HCT116 (cell line): Measurements from ENCODE around the gene ACTR3C. TPM values are rescaled to one million over a fixed set of nuclear protein-coding genes. Genes with fewer than 3 reads are reported as not detected.

ENCODE experiments used
- ATAC-seq: fragments of 200-7000 bp; cut with Tn5 transposase; 2 replicates; pipeline ENCODE4 v1.9.1; 2020; ENCODE audit warnings: mild to moderate bottlenecking, moderate library complexity
- BruUV-seq: library from RNA; stranded (reverse); fragments of 400-500 nt; replicated peaks from 2 replicates; lab custom pipeline; 2021; lab: Mats Ljungman, UMichigan
- CTCF ChIA-PET: fragments of 300-600 bp; sonication (Branson Sonifier 250); formaldehyde crosslinking; loops from one replicate; lab custom pipeline; 2021; ENCODE audit warnings: antibody characterized with exemption; lab: Charles Lee
- POLR2A ChIA-PET: fragments of 300-600, 350-600 bp; sonication (Branson Sonifier 250); formaldehyde crosslinking; loops from one replicate; lab custom pipeline; 2021; ENCODE audit warnings: antibody characterized with exemption; lab: Charles Lee
- RAD21 ChIA-PET, 2 experiments: fragments of 300-600 bp; sonication (Branson Sonifier 250); formaldehyde crosslinking; loops; one replicate each; lab custom pipeline; 2023; ENCODE audit warnings: low total read pairs in 2 of 2; ENCODE audit not compliant: uncharacterized antibody in 2 of 2, unreplicated experiment in 2 of 2, low non-redundant PET in 1 of 2; lab: Charles Lee
- DNase-seq: peaks from one replicate; pipeline ENCODE4 v3.0.0-alpha.2; 2010; ENCODE audit warnings: low read depth, low spot score
- H2AFZ ChIP-seq: fragments of 200-600 bp; shearing (Covaris generic), sonication (generic); 2 replicates; pipeline ENCODE4 v1.6.1; 2017; ENCODE audit warnings: low read depth, mixed run types, mixed read lengths, antibody characterized with exemption, low read length; ENCODE audit not compliant: poor library complexity, severe bottlenecking
- H3K27ac ChIP-seq: 2 replicates; pipeline ENCODE4 v1.5.1; 2012; ENCODE audit warnings: low read depth, low read length
- H3K27me3 ChIP-seq: fragments of 200-600 bp; sonication (generic); 2 replicates; pipeline ENCODE4 v1.6.1; 2016; ENCODE audit warnings: mixed run types, low read length, mixed read lengths; ENCODE audit not compliant: insufficient read depth
- H3K36me3 ChIP-seq, 2 experiments: fragments of 200-500 bp in 1 of 2; fragments of 200-600 bp in 1 of 2; sonication (Bioruptor generic) in 1 of 2; sonication (generic) in 1 of 2; 2 replicates each; pipeline versions ENCODE4 v1.5.1 to v1.6.1; 2014 to 2016; ENCODE audit warnings: low read length in 2 of 2, inconsistent platforms in 1 of 2, mixed read lengths in 1 of 2, mixed run types in 1 of 2; ENCODE audit not compliant: insufficient read depth in 2 of 2, control insufficient read depth in 1 of 2
- H3K4me1 ChIP-seq, 2 experiments: fragments of 200-600 bp in 1 of 2; sonication (generic) in 1 of 2; 2 replicates each; pipeline versions ENCODE4 v1.5.1 to v1.6.1; 2012 to 2017; ENCODE audit warnings: low read length in 2 of 2, inconsistent platforms in 1 of 2, mild to moderate bottlenecking in 1 of 2, mixed read lengths in 1 of 2, mixed run types in 1 of 2, moderate library complexity in 1 of 2; ENCODE audit not compliant: insufficient read depth in 2 of 2, control insufficient read depth in 1 of 2
- H3K4me2 ChIP-seq: fragments of 200-600 bp; sonication (generic); 2 replicates; pipeline ENCODE4 v1.6.1; 2017; ENCODE audit warnings: mixed run types, low read length, mixed read lengths
- H3K4me3 ChIP-seq, 2 experiments: fragments of 200-600 bp in 1 of 2; sonication (generic) in 1 of 2; replicated peaks in 1 of 2; 2 replicates each; pipeline ENCODE4 v1.5.1; 2011 to 2016; ENCODE audit warnings: low read length in 2 of 2, control low read depth in 1 of 2, low read depth in 1 of 2, mild to moderate bottlenecking in 1 of 2, mixed read lengths in 1 of 2, mixed run types in 1 of 2
- H3K79me2 ChIP-seq: fragments of 200-600 bp; sonication (generic); 2 replicates; pipeline ENCODE4 v1.6.1; 2017; ENCODE audit warnings: mild to moderate bottlenecking, mixed run types, low read length, moderate library complexity, mixed read lengths; ENCODE audit not compliant: insufficient read depth
- H3K9ac ChIP-seq: fragments of 200-600 bp; sonication (generic); 2 replicates; pipeline ENCODE4 v1.6.1; 2016; ENCODE audit warnings: low read length, mixed read lengths
- H3K9me2 ChIP-seq: fragments of 200-600 bp; sonication (generic), shearing (Covaris generic); 2 replicates; pipeline ENCODE4 v1.6.1; 2017; ENCODE audit warnings: mixed run types, mild to moderate bottlenecking, moderate library complexity; ENCODE audit not compliant: insufficient read depth
- H3K9me3 ChIP-seq, 2 experiments: fragments of 200-500 bp in 1 of 2; fragments of 200-600 bp in 1 of 2; sonication (Bioruptor generic) in 1 of 2; sonication (generic) in 1 of 2; 2 replicates each; pipeline ENCODE4 v1.6.1; 2014 to 2017; ENCODE audit warnings: low read length in 2 of 2, mixed read lengths in 2 of 2, inconsistent platforms in 1 of 2, low read depth in 1 of 2, mild to moderate bottlenecking in 1 of 2, mixed run types in 1 of 2, moderate library complexity in 1 of 2; ENCODE audit not compliant: control insufficient read depth in 1 of 2, insufficient read depth in 1 of 2
- H4K20me1 ChIP-seq: fragments of 200-600 bp; sonication (generic), shearing (Covaris generic); 2 replicates; pipeline ENCODE4 v1.6.1; 2017; ENCODE audit warnings: mixed run types, mild to moderate bottlenecking, moderate library complexity; ENCODE audit not compliant: insufficient read depth
- CBX3 ChIP-seq: IDR thresholded peaks from 2 replicates; pipeline ENCODE4 v1.6.1; 2012; ENCODE audit warnings: low read depth
- CEBPB ChIP-seq: IDR thresholded peaks from 2 replicates; pipeline ENCODE4 v1.6.1; 2012; ENCODE audit warnings: low read depth
- CTCF ChIP-seq, 3 experiments: fragments of 200-600 bp in 1 of 3; sonication (generic) in 1 of 3; IDR thresholded peaks in 2 of 3; conservative IDR thresholded peaks in 1 of 3; 2 replicates each; pipeline ENCODE4 v1.5.1; 2012 to 2017; ENCODE audit warnings: low read depth in 2 of 3, low read length in 2 of 3, antibody characterized with exemption in 1 of 3, borderline replicate concordance in 1 of 3, control low read depth in 1 of 3, mild to moderate bottlenecking in 1 of 3, mixed read lengths in 1 of 3, mixed run types in 1 of 3, moderate library complexity in 1 of 3; ENCODE audit not compliant: insufficient read depth in 1 of 3
- ELF1 ChIP-seq: IDR thresholded peaks from 2 replicates; pipeline ENCODE4 v1.6.1; 2012; ENCODE audit warnings: low read depth, borderline replicate concordance
- FOSL1 ChIP-seq: IDR thresholded peaks from 2 replicates; pipeline ENCODE4 v1.6.1; 2012; ENCODE audit warnings: low read depth
- JUND ChIP-seq: IDR thresholded peaks from 2 replicates; pipeline ENCODE4 v1.6.1; 2012
- POLR2AphosphoS5 ChIP-seq: IDR thresholded peaks from 2 replicates; pipeline ENCODE4 v1.6.1; 2011; ENCODE audit warnings: mild to moderate bottlenecking, low read depth, low read length, moderate library complexity
- REST ChIP-seq: IDR thresholded peaks from 2 replicates; pipeline ENCODE4 v1.6.1; 2012; ENCODE audit warnings: low read depth
- SIN3A ChIP-seq: IDR thresholded peaks from 2 replicates; pipeline ENCODE4 v1.6.1; 2012; ENCODE audit warnings: low read depth
- SP1 ChIP-seq: IDR thresholded peaks from 2 replicates; pipeline ENCODE4 v1.6.1; 2012; ENCODE audit warnings: low read depth
- SRF ChIP-seq: IDR thresholded peaks from 2 replicates; pipeline ENCODE4 v1.6.1; 2012; ENCODE audit warnings: low read depth
- TCF7L2 ChIP-seq: IDR thresholded peaks from 2 replicates; pipeline ENCODE4 v1.7.0; 2011; ENCODE audit warnings: borderline replicate concordance, inconsistent platforms; ENCODE audit not compliant: insufficient read depth, insufficient read length; ENCODE audit errors: extremely low read depth
- ZNF274 ChIP-seq: fragments of 200-500 bp; sonication (Bioruptor generic); IDR thresholded peaks from 2 replicates; pipeline ENCODE4 v1.6.1; 2014; ENCODE audit warnings: mild to moderate bottlenecking, low read depth, low read length, inconsistent platforms
- intact Hi-C: fragments of 100-400 bp; cut with micrococcal nuclease; formaldehyde crosslinking; loops from 2 replicates; pipeline ENCODE4 v1.10.0; 2022
- total RNA-seq: library from RNA; stranded (reverse); gene quantifications from one replicate; pipeline ENCODE4 v1.2.1, GENCODE V29; 2021; ENCODE audit not compliant: unreplicated experiment
- TF ChIP-seq, protein P1 (sequence below): IDR thresholded peaks from 2 replicates; pipeline ENCODE4 v1.6.1; 2011; ENCODE audit warnings: mild to moderate bottlenecking, low read length, moderate library complexity; ENCODE audit not compliant: insufficient replicate concordance; ENCODE audit errors: extremely low read depth

Gene ACTR3C
- total RNA-seq, 1 experiment from 2014 or later = 2.0 TPM

DNA sequence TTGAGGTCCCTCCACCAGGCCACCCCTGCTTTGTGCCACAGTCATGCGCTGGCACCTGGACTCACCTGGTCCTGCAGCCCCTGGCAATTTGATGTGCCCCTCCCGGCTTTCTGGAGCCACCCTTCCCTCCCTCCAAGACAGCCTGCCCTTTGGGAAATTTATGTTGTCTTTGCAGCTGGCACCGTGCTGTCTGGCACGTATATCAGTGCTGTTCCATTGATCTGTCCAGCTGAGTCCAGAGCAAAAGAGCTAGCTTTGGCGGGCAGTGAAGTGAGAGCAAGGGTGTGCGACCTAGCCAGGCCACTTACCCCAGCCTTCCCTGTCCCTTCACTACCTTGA, 12.4 kb upstream of the ACTR3C start:
- RAD21 ChIA-PET = interaction anchor here in 1 of 2 experiments (0.6 kb wide), 1 partner anchor 27 kb away, joined by 3 read pairs; no protein-coding TSS in a partner anchor
- ATAC-seq (no peak), DNase-seq (no peak)
- Histone ChIP-seq H3K9ac (no peak overlapping the region), H3K4me3 (no peak overlapping the region), H4K20me1 (no peaks in the 10 kb centered on the region), H3K36me3 (no peaks in the 10 kb centered on the region), H2AFZ (no peak overlapping the region), H3K9me2 (no peaks in the 10 kb centered on the region), H3K27ac (no peak overlapping the region), H3K4me2 (no peak overlapping the region), H3K27me3 (no peaks in the 10 kb centered on the region), H3K4me1 (no peaks in the 10 kb centered on the region), H3K9me3 (no peaks in the 10 kb centered on the region), H3K79me2 (no peaks in the 10 kb centered on the region)
- no TSS peak for BruUV-seq
- TF ChIP-seq, protein P1, sequence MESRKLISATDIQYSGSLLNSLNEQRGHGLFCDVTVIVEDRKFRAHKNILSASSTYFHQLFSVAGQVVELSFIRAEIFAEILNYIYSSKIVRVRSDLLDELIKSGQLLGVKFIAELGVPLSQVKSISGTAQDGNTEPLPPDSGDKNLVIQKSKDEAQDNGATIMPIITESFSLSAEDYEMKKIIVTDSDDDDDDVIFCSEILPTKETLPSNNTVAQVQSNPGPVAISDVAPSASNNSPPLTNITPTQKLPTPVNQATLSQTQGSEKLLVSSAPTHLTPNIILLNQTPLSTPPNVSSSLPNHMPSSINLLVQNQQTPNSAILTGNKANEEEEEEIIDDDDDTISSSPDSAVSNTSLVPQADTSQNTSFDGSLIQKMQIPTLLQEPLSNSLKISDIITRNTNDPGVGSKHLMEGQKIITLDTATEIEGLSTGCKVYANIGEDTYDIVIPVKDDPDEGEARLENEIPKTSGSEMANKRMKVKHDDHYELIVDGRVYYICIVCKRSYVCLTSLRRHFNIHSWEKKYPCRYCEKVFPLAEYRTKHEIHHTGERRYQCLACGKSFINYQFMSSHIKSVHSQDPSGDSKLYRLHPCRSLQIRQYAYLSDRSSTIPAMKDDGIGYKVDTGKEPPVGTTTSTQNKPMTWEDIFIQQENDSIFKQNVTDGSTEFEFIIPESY = no peak
- TF ChIP-seq ELF1 (no peak), CBX3 (no peak), JUND (no peak), FOSL1 (no peak), SP1 (no peak), CTCF (IDR thresholded peaks at IDR 0.05 in 2 of 3, conservative IDR thresholded peaks at IDR 0.05 in 1 of 3; ENCODE audit: borderline replicate concordance in 1 of 3, insufficient read depth in 1 of 3, low read depth in 2 of 3, low read length in 2 of 3) (no peak), POLR2AphosphoS5 (no peak), TCF7L2 (no peak), CEBPB (no peak), SIN3A (no peak), ZNF274 (no peak), SRF (no peak), REST (no peak)
- POLR2A ChIA-PET = no interaction called here
- CTCF ChIA-PET = no interaction called here
- intact Hi-C loops = no loop called here
